OCI-LY3 (cell line): ENCODE data around the gene ROCK2.

Experiments used
- CTCF ChIP-seq: fragments of 200-600, 300-600 bp; sonication (generic); IDR thresholded peaks from 2 replicates; pipeline ENCODE4 v1.5.1; 2014; ENCODE audit warnings: antibody characterized with exemption, low read length, low read depth
- EZH2phosphoT487 ChIP-seq: fragments of 200-600 bp; shearing (Covaris generic); IDR thresholded peaks from 2 replicates; pipeline ENCODE4 v1.6.1; 2018; ENCODE audit warnings: antibody characterized with exemption, mixed run types, low read depth

- TF ChIP-seq EZH2phosphoT487 (no peak), CTCF (no peak)
Observed at GRCh38 chr2:11279398-11279797, 65.0 kb downstream of the ROCK2 start.
